DND-41 (cell line): ENCODE results near the gene YWHAE.

ENCODE experiments used
- ATAC-seq: fragments of 200-7000 bp; cut with Tn5 transposase; 3 replicates; pipeline ENCODE4 v1.9.1; 2021; ENCODE audit warnings: low read depth; ENCODE audit not compliant: insufficient read depth
- DNase-seq: peaks from one replicate; pipeline ENCODE4 v3.0.0-alpha.2; 2020
- H2AFZ ChIP-seq: 2 replicates; pipeline ENCODE4 v1.6.0; 2012; ENCODE audit warnings: low read depth, low read length
- H3K27ac ChIP-seq: 2 replicates; pipeline ENCODE4 v1.5.1; 2012; ENCODE audit warnings: low read length, inconsistent platforms
- H3K27me3 ChIP-seq: fragments of 200-600 bp; sonication (generic); 2 replicates; pipeline ENCODE4 v1.6.0; 2012; ENCODE audit warnings: low read length, mild to moderate bottlenecking, inconsistent platforms; ENCODE audit not compliant: insufficient read depth, poor library complexity
- H3K36me3 ChIP-seq: 2 replicates; pipeline ENCODE4 v1.5.1; 2012; ENCODE audit warnings: low read length, inconsistent platforms; ENCODE audit not compliant: insufficient read depth
- H3K4me1 ChIP-seq: 2 replicates; pipeline ENCODE4 v1.5.1; 2012; ENCODE audit warnings: mild to moderate bottlenecking, low read length; ENCODE audit not compliant: insufficient read depth
- H3K4me2 ChIP-seq: 2 replicates; pipeline ENCODE4 v1.6.0; 2012; ENCODE audit warnings: mild to moderate bottlenecking, moderate library complexity, low read length, inconsistent platforms; ENCODE audit not compliant: insufficient read depth
- H3K4me3 ChIP-seq, 2 experiments: fragments of 200-600 bp in 1 of 2; shearing (Covaris generic) in 1 of 2; 2 replicates each; pipeline ENCODE4 v1.5.1; 2012 to 2016; ENCODE audit warnings: inconsistent platforms in 2 of 2, low read length in 2 of 2, mild to moderate bottlenecking in 2 of 2, low read depth in 1 of 2, moderate library complexity in 1 of 2
- H3K79me2 ChIP-seq: 2 replicates; pipeline ENCODE4 v1.6.0; 2012; ENCODE audit warnings: low read length, inconsistent platforms; ENCODE audit not compliant: insufficient read depth
- H3K9ac ChIP-seq: 2 replicates; pipeline ENCODE4 v1.6.0; 2012; ENCODE audit warnings: low read depth, mild to moderate bottlenecking, inconsistent platforms, low read length, moderate library complexity
- H3K9me3 ChIP-seq: 2 replicates; pipeline ENCODE4 v1.5.1; 2012; ENCODE audit warnings: low read length, moderate library complexity, mild to moderate bottlenecking, inconsistent platforms; ENCODE audit not compliant: insufficient read depth, severe bottlenecking
- H4K20me1 ChIP-seq: 2 replicates; pipeline ENCODE4 v1.6.0; 2012; ENCODE audit warnings: low read length; ENCODE audit not compliant: insufficient read depth
- EZH2 ChIP-seq: IDR thresholded peaks from 3 replicates; pipeline ENCODE4 v1.6.1; 2012; ENCODE audit warnings: borderline replicate concordance, low read depth, mild to moderate bottlenecking, moderate library complexity, low read length, inconsistent platforms; ENCODE audit not compliant: severe bottlenecking
- TF ChIP-seq, protein P1 (sequence below): IDR thresholded peaks from 2 replicates; pipeline ENCODE4 v1.5.1; 2012; ENCODE audit warnings: borderline replicate concordance, low read length, moderate library complexity, mild to moderate bottlenecking; ENCODE audit not compliant: poor library complexity, severe bottlenecking; ENCODE audit errors: extremely low read depth

The YWHAE gene

DNA sequence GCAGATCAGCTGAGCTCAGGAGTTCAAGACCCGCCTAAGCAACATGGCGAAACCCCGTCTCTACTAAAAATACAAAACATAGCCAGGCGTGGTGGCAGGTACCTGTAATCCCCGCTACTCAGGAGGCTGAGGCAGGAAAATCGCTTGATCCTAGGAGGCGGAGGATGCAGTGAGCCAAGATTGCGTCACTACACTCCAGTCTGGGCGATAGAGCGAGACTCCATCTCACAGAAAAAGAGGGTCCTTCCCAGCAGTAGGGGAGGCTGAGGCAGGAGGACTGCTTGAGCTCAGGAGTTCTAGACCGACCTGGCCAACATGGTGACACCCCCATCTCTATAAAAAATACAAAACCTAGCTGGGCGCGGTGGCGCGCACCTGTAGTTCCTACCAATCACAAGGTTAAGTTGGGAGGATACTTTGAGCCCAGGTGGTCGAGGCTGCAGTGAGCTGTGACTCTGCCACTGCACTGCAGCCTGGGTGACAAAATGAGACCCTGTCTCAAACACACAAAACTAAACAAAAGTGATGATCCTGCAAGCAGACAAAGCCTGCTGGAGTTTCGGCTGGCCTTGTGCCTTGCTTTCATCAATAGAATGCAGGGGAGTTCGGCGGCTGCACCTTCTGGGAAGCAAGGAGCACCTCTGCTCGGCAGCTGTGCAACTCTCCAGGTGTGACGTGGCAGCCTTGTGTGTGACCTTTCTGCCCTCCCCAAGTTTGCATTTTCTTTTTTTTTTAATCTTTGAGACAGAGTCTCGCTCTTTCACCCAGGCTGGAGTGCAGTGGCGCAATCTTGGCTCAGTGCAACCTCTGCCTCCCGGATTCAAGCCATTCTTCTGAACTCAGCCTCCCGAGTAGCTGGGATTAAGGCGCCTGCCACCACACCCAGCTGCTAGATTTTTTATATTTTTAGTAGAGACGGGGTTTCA lies 12.4 kb upstream of the YWHAE start:
- TF ChIP-seq, protein P1, sequence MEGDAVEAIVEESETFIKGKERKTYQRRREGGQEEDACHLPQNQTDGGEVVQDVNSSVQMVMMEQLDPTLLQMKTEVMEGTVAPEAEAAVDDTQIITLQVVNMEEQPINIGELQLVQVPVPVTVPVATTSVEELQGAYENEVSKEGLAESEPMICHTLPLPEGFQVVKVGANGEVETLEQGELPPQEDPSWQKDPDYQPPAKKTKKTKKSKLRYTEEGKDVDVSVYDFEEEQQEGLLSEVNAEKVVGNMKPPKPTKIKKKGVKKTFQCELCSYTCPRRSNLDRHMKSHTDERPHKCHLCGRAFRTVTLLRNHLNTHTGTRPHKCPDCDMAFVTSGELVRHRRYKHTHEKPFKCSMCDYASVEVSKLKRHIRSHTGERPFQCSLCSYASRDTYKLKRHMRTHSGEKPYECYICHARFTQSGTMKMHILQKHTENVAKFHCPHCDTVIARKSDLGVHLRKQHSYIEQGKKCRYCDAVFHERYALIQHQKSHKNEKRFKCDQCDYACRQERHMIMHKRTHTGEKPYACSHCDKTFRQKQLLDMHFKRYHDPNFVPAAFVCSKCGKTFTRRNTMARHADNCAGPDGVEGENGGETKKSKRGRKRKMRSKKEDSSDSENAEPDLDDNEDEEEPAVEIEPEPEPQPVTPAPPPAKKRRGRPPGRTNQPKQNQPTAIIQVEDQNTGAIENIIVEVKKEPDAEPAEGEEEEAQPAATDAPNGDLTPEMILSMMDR = no peak
- TF ChIP-seq EZH2 = no peak
- no peaks in the 10 kb centered on the region for H4K20me1 ChIP-seq
- H3K27ac ChIP-seq = no peak overlapping the region
- no peaks in the 10 kb centered on the region for H3K9me3 ChIP-seq
- ATAC-seq (no peak), DNase-seq (no peak)
- no peaks in the 10 kb centered on the region for H3K27me3 ChIP-seq
- H3K9ac ChIP-seq = no peak overlapping the region
- no peak overlapping the region for H3K4me2 ChIP-seq
- H3K4me3 ChIP-seq = no peak overlapping the region
- H3K4me1 ChIP-seq = no peaks in the 10 kb centered on the region
- H2AFZ ChIP-seq = no peak overlapping the region
- no peaks in the 10 kb centered on the region for H3K79me2 ChIP-seq
- no peaks in the 10 kb centered on the region for H3K36me3 ChIP-seq

DNA sequence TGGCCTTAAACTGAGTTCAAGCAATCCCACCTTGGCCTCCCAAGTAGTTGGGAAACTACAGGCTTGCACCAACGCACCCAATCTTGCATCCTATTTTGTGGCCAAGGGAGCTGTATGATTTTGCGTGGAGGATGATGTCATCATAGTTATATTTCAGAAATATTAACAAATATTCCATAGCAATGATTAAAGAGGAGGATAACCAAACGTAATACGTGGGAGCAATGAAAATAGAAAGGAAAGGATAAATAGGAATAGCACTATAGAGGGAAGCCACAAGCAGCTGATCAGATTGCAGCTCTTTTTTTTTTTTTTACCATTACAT lies 2.2 kb upstream of the YWHAE start:
- Histone ChIP-seq H3K4me3 (no peak overlapping the region), H2AFZ (no peak overlapping the region), H3K9me3 (no peaks in the 10 kb centered on the region), H3K4me2 (no peak overlapping the region), H3K27me3 (no peaks in the 10 kb centered on the region), H4K20me1 (peaks cover 22% of the 10 kb centered on the region), H3K9ac (no peak overlapping the region), H3K27ac (no peak overlapping the region), H3K79me2 (peaks cover 28% of the 10 kb centered on the region), H3K36me3 (peaks cover 21% of the 10 kb centered on the region), H3K4me1 (peaks cover 23% of the 10 kb centered on the region)
- ATAC-seq = no peak
- TF ChIP-seq, protein P1 = no peak
- TF ChIP-seq EZH2 = no peak
- DNase-seq = no peak

- H3K4me3 ChIP-seq = peak overlapping the region; percentile 86 to 99
- no peaks in the 10 kb centered on the region for H3K9me3 ChIP-seq
- peaks cover 48% of the 10 kb centered on the region for H3K36me3 ChIP-seq
- H3K27me3 ChIP-seq = no peaks in the 10 kb centered on the region
- H2AFZ ChIP-seq = peak overlapping the region; percentile 99
- H3K4me2 ChIP-seq = peak overlapping the region; percentile 95
- no peak for DNase-seq
- peak; percentile 22 for ATAC-seq
- peaks cover 59% of the 10 kb centered on the region for H3K79me2 ChIP-seq
- H3K27ac ChIP-seq = peak overlapping the region; percentile 100
- TF ChIP-seq EZH2 = no peak
- TF ChIP-seq, protein P1 = no peak
- H4K20me1 ChIP-seq = peaks cover 53% of the 10 kb centered on the region
- peaks cover 40% of the 10 kb centered on the region for H3K4me1 ChIP-seq
- peak overlapping the region; percentile 97 for H3K9ac ChIP-seq
These were observed 917 bp downstream of the YWHAE start for GRCh38 chr17:1398931-1399678.
